ENCODE data around the gene FOXP1.
A peak's percentile ranks its signal among the peaks of the same experiment; 100 is the strongest.

FOXP1 gene

GRCh38 chr3:71398157-71398836 lies 185.2 kb downstream of the FOXP1 start:
- no peak for DNase-seq (ENCODE audit: low spot score)

- no peak for DNase-seq (ENCODE audit: low spot score)
These were observed 185.8 kb downstream of the FOXP1 start for GRCh38 chr3:71397726-71398125.

GRCh38 chr3:71397046-71397445 lies 186.5 kb downstream of the FOXP1 start:
- peak; percentile 42 for DNase-seq (ENCODE audit: low spot score)

DNA sequence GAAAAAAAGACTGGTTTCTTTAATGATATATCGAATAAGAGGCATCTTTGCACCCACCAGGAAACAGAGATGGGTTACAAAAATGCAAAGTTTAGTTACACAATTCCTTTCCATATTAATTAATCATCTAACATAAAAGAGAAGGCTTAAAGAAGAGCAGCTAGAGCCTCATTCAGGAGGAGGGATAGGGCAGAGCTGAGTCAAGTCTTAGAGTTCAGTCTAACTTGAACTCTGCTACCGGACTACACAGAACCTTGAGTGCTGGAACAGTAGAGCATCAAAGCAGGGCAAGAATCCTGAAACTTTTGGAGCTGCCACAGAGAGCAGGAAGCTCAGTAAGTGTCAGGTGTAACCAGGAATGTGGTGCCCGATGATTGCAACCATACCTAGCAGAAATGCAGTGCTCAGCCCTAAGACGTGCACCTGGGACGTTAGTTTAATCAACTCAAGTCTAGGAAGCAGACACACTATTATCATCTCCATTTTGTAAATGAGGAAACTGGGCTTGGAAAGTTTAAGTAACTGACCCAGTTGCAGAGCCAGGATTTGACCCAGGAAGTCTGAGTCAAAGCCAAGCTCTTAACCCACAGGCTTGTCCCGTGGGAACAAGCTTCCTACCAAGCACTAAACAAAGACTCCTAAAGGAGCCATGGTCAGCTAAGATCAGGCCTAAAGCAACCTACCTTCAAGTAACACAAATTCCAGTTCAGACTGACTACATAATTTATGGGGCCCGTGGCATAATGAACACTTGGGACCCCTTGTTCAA lies 187.4 kb downstream of the FOXP1 start:
- peak; percentile 78 for DNase-seq (ENCODE audit: low spot score)

DNA sequence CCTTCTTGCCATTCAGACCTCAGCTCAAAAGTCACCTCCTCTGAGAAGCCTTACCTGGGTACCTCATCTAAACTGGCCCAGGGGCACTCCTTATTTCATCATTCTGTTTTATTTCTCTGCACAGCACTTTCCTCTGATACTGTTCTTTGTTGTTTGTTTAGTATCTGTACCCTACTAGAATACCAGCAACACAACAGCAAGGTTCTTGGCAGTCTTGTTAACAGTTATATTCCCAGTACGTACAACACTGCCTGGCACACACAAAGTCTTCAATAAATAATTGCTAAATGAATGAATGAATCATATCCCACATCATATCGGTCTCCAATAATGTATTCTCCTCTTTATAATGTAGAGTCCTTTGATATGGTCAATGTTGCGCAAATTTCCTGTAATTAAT lies 188.1 kb downstream of the FOXP1 start:
- no peak for DNase-seq (ENCODE audit: low spot score)

- no peak for DNase-seq (ENCODE audit: low spot score)
These were observed 189.8 kb downstream of the FOXP1 start for GRCh38 chr3:71393745-71394144.

DNA sequence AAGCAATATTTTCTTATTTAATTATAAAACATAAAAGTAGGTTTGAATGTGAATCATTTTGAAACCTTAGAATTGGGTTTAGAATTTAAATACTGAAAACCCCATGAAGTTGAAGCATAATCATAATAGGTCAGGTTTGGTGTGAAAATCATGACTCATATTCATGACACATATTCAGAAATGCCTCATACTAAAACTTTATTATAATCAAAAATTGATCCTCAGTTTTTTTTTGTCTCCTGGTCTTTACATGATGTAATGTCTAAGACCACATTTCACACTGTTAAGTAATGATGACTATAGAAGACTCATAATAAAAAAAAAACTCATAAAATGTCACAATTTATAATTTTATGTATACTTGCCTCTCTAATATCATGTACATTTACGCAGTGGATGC lies 190.4 kb downstream of the FOXP1 start:
- no peak for DNase-seq (ENCODE audit: low spot score)

DNA sequence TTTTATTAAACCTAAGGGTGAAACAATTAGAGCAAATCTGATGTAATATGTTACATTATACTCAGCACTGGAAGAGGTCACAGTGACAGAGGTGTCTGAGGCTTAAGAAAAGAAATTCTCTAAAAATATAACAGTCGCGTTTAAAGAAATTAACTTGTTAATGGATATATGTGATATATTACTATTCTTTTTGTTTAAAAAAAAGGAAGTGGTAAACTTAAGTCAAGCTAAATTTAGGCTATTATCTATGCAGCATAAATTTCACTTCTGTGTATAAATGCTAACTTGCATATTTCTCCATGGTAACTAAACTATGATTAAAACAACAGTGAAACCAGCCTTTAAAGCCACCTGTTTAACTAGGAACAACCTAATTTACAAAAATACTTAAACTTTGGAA lies 191.3 kb downstream of the FOXP1 start:
- DNase-seq (ENCODE audit: low spot score) = no peak

- DNase-seq (ENCODE audit: low spot score) = no peak
These were observed 192.2 kb downstream of the FOXP1 start for GRCh38 chr3:71391361-71391760.

DNA sequence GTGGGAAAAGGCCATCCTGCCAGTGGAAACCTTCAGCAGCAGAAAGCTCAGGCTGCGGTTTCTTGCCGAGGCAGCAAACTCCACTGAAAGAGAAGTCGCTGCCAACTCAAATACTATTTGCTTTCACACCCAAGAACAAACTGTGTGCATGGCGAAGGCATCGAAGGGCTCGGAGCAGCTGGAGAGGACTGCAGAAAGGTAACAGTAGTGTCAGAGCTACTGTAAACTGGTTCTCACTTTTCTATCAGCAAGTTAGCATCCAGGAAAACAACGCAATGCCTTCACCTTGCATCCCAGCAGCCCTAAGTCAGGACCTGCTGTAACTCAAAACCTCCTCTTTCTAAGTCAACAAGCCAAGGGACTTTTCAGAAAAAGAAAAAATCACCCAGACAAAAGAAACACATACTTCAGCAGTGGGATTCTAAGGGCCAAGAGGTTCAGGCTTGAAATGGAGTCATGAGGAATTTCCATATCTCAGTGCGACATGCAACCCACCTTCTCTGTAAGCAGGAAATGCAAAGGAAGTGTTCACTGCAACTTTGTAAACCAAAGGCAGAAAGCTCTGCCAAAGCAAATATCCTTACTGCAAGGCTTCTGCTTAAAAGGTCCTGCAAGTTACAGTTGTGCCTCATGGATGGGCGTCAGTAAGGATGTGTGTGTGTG lies 193.5 kb downstream of the FOXP1 start:
- no peak for DNase-seq (ENCODE audit: low spot score)

GRCh38 chr3:71389191-71389590 lies 194.3 kb downstream of the FOXP1 start:
- no peak for DNase-seq (ENCODE audit: low spot score)

DNA sequence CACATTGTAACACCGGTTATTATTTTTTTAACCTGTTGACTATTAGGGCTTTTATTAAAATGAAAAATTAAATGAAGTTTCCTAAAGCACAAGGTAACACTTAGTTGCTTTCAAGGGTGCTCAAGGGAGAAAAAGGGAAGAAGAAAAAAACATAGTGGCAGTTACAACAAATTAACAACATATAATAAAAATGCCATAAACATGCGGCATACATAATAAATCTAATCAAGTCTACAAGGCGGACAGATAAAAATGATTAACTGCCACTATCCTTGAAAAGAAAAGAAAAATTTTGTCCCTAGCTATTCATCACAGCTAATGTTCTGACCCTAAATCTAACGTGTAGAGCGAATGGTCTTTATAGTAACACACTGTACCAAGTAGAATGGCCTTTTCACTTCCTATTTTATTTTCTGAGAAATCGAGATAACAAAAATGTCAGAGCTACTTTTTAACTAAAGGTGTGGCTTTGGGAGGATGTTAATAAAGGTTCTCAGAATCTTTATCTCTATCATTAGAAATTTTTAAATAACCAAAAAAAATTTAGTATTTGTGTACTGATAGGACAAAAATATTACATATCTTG lies 194.9 kb downstream of the FOXP1 start:
- no peak for DNase-seq (ENCODE audit: low spot score)

GRCh38 chr3:71387586-71387985 lies 195.9 kb downstream of the FOXP1 start:
- no peak for DNase-seq (ENCODE audit: low spot score)

GRCh38 chr3:71384837-71385716 lies 198.5 kb downstream of the FOXP1 start:
- DNase-seq (ENCODE audit: low spot score) = no peak

GRCh38 chr3:71384388-71384787 lies 199.1 kb downstream of the FOXP1 start:
- no peak for DNase-seq (ENCODE audit: low spot score)

GRCh38 chr3:71380096-71380495 lies 203.4 kb downstream of the FOXP1 start:
- DNase-seq (ENCODE audit: low spot score) = no peak

- DNase-seq (ENCODE audit: low spot score) = no peak
These were observed 205.0 kb downstream of the FOXP1 start for GRCh38 chr3:71378509-71378908.

DNA sequence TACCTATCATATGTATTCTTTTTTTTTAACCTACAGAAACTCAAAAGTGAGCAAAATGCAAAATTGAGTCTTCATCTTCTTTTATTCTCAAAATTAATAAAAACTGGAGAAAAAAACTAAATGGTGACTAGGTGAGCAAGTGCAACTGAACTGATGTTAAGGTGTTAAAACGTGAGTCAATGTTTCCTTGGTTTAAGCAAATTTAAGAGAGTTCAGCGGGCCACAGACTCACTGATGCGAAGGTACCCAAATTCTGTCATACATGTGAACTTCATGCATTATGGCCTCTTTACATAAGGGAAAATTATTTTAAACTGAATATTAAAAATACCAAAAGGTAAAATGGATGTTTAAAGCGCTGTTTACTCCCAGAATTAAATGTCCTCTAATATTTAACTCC lies 206.6 kb downstream of the FOXP1 start:
- DNase-seq (ENCODE audit: low spot score) = no peak

DNA sequence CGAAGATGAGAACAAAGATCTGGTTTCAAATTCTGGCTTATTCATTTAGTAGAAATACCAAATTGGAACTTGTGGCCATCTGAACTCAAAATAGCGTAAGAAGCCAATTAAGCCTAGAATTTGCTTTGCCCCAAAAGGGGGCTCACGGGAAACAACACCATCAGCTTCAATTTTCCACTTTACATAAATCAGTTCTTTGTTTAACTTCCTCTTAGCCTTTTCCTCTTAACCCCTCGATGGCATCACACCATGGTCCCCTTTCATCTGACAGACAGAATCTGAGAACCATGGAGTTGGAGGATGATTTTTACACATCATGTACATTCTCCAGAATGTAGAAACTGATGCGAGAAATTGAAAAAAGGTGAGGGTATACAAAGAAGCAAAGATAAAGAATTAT lies 207.0 kb downstream of the FOXP1 start:
- DNase-seq (ENCODE audit: low spot score) = no peak

DNA sequence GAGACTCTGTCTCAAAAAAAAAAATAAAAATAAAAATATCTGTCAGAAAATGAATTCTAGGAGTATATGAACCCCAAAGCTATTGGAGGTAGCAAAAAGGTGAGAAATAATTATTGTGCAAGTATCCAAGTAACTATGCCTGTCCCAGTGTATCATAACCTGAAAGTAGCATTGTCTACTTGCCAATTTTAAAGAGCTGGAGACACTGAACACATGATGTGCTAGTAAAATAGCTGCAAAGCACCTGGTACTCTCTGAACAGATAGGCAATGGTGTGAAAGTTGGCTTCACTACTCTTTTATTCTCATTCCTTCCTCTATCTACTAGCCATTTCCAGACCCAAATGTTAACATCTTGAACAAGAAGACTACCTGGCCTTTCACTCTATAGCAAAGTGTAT lies 208.9 kb downstream of the FOXP1 start:
- no peak for DNase-seq (ENCODE audit: low spot score)

GRCh38 chr3:71372911-71373637 lies 210.5 kb downstream of the FOXP1 start:
- DNase-seq (ENCODE audit: low spot score) = no peak
